ENCODE measurements around the gene HP. TPM values are rescaled to one million over a fixed set of nuclear protein-coding genes. Genes with fewer than 3 reads are reported as not detected.

HP gene
- total RNA-seq, 2 experiments from 2014 or later = not detected

GRCh38 chr16:72036098-72036497 is 18.2 kb upstream of the HP start:
- Histone ChIP-seq H3K79me2 (ENCODE audit: insufficient read depth, low read depth, low read length) (no peaks in the 10 kb centered on the region), H3K4me2 (ENCODE audit: low read length) (no peak overlapping the region), H3K4me3 (ENCODE audit: low read depth, low read length, poor library complexity, severe bottlenecking) (no peak overlapping the region), H3K9me3 (ENCODE audit: low read length) (no peaks in the 10 kb centered on the region), H2AFZ (ENCODE audit: low read length) (no peak overlapping the region), H4K20me1 (ENCODE audit: insufficient read depth, low read length) (no peaks in the 10 kb centered on the region), H3K9me2 (ENCODE audit: insufficient read depth, low read length) (no peaks in the 10 kb centered on the region), H3K27ac (ENCODE audit: low read depth, low read length, poor library complexity, severe bottlenecking) (no peak overlapping the region), H3K4me1 (ENCODE audit: insufficient read depth, low read length, poor library complexity, severe bottlenecking) (no peaks in the 10 kb centered on the region), H3K36me3 (ENCODE audit: insufficient read depth, low read length) (no peaks in the 10 kb centered on the region)
- intact Hi-C loops (cut with micrococcal nuclease; ENCODE audit: unreplicated experiment) = no loop called here
- no TSS peak for BruUV-seq (replicated peaks)
- TF ChIP-seq EZH2phosphoT487 (IDR thresholded peaks at IDR 0.05; ENCODE audit: borderline replicate concordance, low read depth, low read length) = no peak
- no peak for TF ChIP-seq CTCF (conservative IDR thresholded peaks at IDR 0.05; ENCODE audit: low read length)
- CTCF ChIA-PET (ENCODE audit: unreplicated experiment) = no interaction called here
- POLR2A ChIA-PET = interaction anchor here (0.6 kb wide), 1 partner anchor 259 kb away, joined by 3 read pairs; no protein-coding TSS in a partner anchor
- DNase-seq (ENCODE audit: low spot score) = no peak

DNA sequence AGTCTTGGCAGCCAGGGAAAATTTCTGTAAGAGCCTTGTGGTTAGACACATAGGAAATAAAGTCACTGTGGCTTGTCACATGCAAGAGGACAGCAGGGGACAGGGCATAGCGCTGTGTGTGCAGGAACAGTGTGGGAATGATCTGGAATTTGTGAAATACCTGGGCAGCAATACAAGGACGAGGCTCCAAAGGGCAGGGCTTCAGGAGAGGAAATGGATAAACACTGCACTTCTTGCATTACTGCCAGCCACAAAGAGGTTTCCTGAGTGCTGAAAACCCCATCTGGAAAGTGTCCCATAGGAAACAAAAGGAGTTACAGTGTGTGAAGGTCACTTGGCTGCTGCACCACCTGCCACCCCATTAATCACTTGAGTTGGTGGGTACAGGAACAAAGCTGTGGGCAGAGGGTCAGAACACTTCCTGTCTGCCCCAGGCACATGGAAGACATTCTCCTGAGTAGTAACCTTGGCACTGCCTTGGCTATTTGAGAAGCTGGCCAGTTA is 12.1 kb upstream of the HP start:
- POLR2A ChIA-PET = no interaction called here
- no peak overlapping the region for H2AFZ ChIP-seq (ENCODE audit: low read length)
- H3K9me2 ChIP-seq (ENCODE audit: insufficient read depth, low read length) = no peaks in the 10 kb centered on the region
- BruUV-seq (replicated peaks) = no TSS peak
- no peak for TF ChIP-seq CTCF (conservative IDR thresholded peaks at IDR 0.05; ENCODE audit: low read length)
- no peak for TF ChIP-seq EZH2phosphoT487 (IDR thresholded peaks at IDR 0.05; ENCODE audit: borderline replicate concordance, low read depth, low read length)
- no peak for DNase-seq (ENCODE audit: low spot score)
- CTCF ChIA-PET (ENCODE audit: unreplicated experiment) = no interaction called here
- no peaks in the 10 kb centered on the region for H3K79me2 ChIP-seq (ENCODE audit: insufficient read depth, low read depth, low read length)
- H3K4me3 ChIP-seq (ENCODE audit: low read depth, low read length, poor library complexity, severe bottlenecking) = no peak overlapping the region
- no peak overlapping the region for H3K4me2 ChIP-seq (ENCODE audit: low read length)
- intact Hi-C loops (cut with micrococcal nuclease; ENCODE audit: unreplicated experiment) = no loop called here
- no peaks in the 10 kb centered on the region for H3K4me1 ChIP-seq (ENCODE audit: insufficient read depth, low read length, poor library complexity, severe bottlenecking)
- H4K20me1 ChIP-seq (ENCODE audit: insufficient read depth, low read length) = no peaks in the 10 kb centered on the region
- H3K36me3 ChIP-seq (ENCODE audit: insufficient read depth, low read length) = no peaks in the 10 kb centered on the region
- H3K9me3 ChIP-seq (ENCODE audit: low read length) = no peaks in the 10 kb centered on the region
- H3K27ac ChIP-seq (ENCODE audit: low read depth, low read length, poor library complexity, severe bottlenecking) = no peak overlapping the region

DNA sequence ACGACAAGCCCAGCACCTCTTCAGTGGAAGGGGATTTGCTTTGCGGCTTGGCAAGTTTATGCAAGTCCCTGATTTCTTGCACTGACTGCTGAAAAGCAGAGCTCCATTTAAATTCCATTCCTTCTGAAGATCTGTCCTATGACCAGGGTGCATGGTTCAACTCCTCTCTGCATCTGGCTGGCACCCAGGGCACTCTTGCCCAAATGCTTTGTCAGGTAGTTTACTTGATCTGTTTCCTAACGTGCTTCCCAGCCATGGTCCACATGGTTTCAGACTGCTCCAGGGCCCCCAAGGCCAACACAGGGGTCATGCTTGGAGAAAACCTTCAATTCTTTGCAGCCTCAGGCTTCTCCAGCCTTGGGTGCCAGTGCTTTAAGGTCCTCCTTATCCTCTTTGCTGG is 11.2 kb upstream of the HP start:
- no peak overlapping the region for H3K4me2 ChIP-seq (ENCODE audit: low read length)
- no peaks in the 10 kb centered on the region for H3K36me3 ChIP-seq (ENCODE audit: insufficient read depth, low read length)
- no peaks in the 10 kb centered on the region for H3K9me2 ChIP-seq (ENCODE audit: insufficient read depth, low read length)
- H2AFZ ChIP-seq (ENCODE audit: low read length) = no peak overlapping the region
- ChIA-PET POLR2A (no interaction called here), CTCF (ENCODE audit: unreplicated experiment) (no interaction called here)
- no peak for TF ChIP-seq EZH2phosphoT487 (IDR thresholded peaks at IDR 0.05; ENCODE audit: borderline replicate concordance, low read depth, low read length)
- TF ChIP-seq CTCF (conservative IDR thresholded peaks at IDR 0.05; ENCODE audit: low read length) = no peak
- H3K27ac ChIP-seq (ENCODE audit: low read depth, low read length, poor library complexity, severe bottlenecking) = no peak overlapping the region
- no peaks in the 10 kb centered on the region for H3K79me2 ChIP-seq (ENCODE audit: insufficient read depth, low read depth, low read length)
- no peaks in the 10 kb centered on the region for H4K20me1 ChIP-seq (ENCODE audit: insufficient read depth, low read length)
- no TSS peak for BruUV-seq (replicated peaks)
- intact Hi-C loops (cut with micrococcal nuclease; ENCODE audit: unreplicated experiment) = no loop called here
- no peak for DNase-seq (ENCODE audit: low spot score)
- H3K9me3 ChIP-seq (ENCODE audit: low read length) = no peaks in the 10 kb centered on the region
- no peak overlapping the region for H3K4me3 ChIP-seq (ENCODE audit: low read depth, low read length, poor library complexity, severe bottlenecking)
- no peaks in the 10 kb centered on the region for H3K4me1 ChIP-seq (ENCODE audit: insufficient read depth, low read length, poor library complexity, severe bottlenecking)

Data from OCI-LY7 (cell line).